ENCODE data around the gene ASCL5.

Gene ASCL5

GRCh38 chr1:201119206-201120197 lies 7.5 kb downstream of the ASCL5 start:
- no peaks in the 10 kb centered on the region for H3K79me2 ChIP-seq (ENCODE audit: insufficient read depth, low read length)
- peak; percentile 47 for DNase-seq
- H3K9me3 ChIP-seq (ENCODE audit: insufficient read depth, low read length, severe bottlenecking), result no peaks in the 10 kb centered on the region
- H2AFZ ChIP-seq (ENCODE audit: low read depth, low read length), result no peak overlapping the region
- H3K4me3 ChIP-seq (ENCODE audit: low read depth in 1 of 2, low read length in 2 of 2), result no peak overlapping the region
- H3K9ac ChIP-seq (ENCODE audit: low read depth, low read length), result no peak overlapping the region
- H4K20me1 ChIP-seq (ENCODE audit: insufficient read depth, low read length), result no peaks in the 10 kb centered on the region
- peaks cover 8% of the 10 kb centered on the region for H3K27me3 ChIP-seq (ENCODE audit: insufficient read depth, low read length, poor library complexity)
- TF ChIP-seq CTCF (IDR thresholded peaks at IDR 0.05; ENCODE audit: borderline replicate concordance, extremely low read depth, low read length, poor library complexity, severe bottlenecking), result peak; percentile 46
- TF ChIP-seq EZH2 (IDR thresholded peaks at IDR 0.05; ENCODE audit: borderline replicate concordance, low read depth, low read length, severe bottlenecking), result no peak
- H3K4me2 ChIP-seq (ENCODE audit: insufficient read depth, low read length), result no peak overlapping the region
- peak overlapping the region; percentile 37; the same call in 1 of the 2 replicates for H3K27ac ChIP-seq (ENCODE audit: low read length)
- peaks cover 16% of the 10 kb centered on the region for H3K4me1 ChIP-seq (ENCODE audit: insufficient read depth, low read length)
- no peaks in the 10 kb centered on the region for H3K36me3 ChIP-seq (ENCODE audit: insufficient read depth, low read length)
- ATAC-seq (ENCODE audit: insufficient read depth, low read depth), result peak; percentile 95

- H3K36me3 ChIP-seq (ENCODE audit: insufficient read depth, low read length), result no peaks in the 10 kb centered on the region
- no peak overlapping the region for H3K4me3 ChIP-seq (ENCODE audit: low read depth in 1 of 2, low read length in 2 of 2)
- no peaks in the 10 kb centered on the region for H3K79me2 ChIP-seq (ENCODE audit: insufficient read depth, low read length)
- ATAC-seq (ENCODE audit: insufficient read depth, low read depth) (no peak), DNase-seq (no peak)
- no peak overlapping the region for H2AFZ ChIP-seq (ENCODE audit: low read depth, low read length)
- no peak overlapping the region for H3K4me2 ChIP-seq (ENCODE audit: insufficient read depth, low read length)
- TF ChIP-seq CTCF (IDR thresholded peaks at IDR 0.05; ENCODE audit: borderline replicate concordance, extremely low read depth, low read length, poor library complexity, severe bottlenecking), result no peak
- no peak for TF ChIP-seq EZH2 (IDR thresholded peaks at IDR 0.05; ENCODE audit: borderline replicate concordance, low read depth, low read length, severe bottlenecking)
- no peak overlapping the region for H3K9ac ChIP-seq (ENCODE audit: low read depth, low read length)
- no peaks in the 10 kb centered on the region for H4K20me1 ChIP-seq (ENCODE audit: insufficient read depth, low read length)
- no peak overlapping the region for H3K27ac ChIP-seq (ENCODE audit: low read length)
- peaks cover 25% of the 10 kb centered on the region for H3K4me1 ChIP-seq (ENCODE audit: insufficient read depth, low read length)
- H3K27me3 ChIP-seq (ENCODE audit: insufficient read depth, low read length, poor library complexity), result no peaks in the 10 kb centered on the region
- H3K9me3 ChIP-seq (ENCODE audit: insufficient read depth, low read length, severe bottlenecking), result no peaks in the 10 kb centered on the region
Observed at GRCh38 chr1:201116091-201116490, 10.9 kb downstream of the ASCL5 start.

GRCh38 chr1:201115390-201115937 lies 11.5 kb downstream of the ASCL5 start:
- ATAC-seq (ENCODE audit: insufficient read depth, low read depth) (no peak), DNase-seq (no peak)
- Histone ChIP-seq H3K79me2 (ENCODE audit: insufficient read depth, low read length) (no peaks in the 10 kb centered on the region), H2AFZ (ENCODE audit: low read depth, low read length) (no peak overlapping the region), H4K20me1 (ENCODE audit: insufficient read depth, low read length) (no peaks in the 10 kb centered on the region), H3K4me1 (ENCODE audit: insufficient read depth, low read length) (peaks cover 24% of the 10 kb centered on the region), H3K36me3 (ENCODE audit: insufficient read depth, low read length) (no peaks in the 10 kb centered on the region), H3K9ac (ENCODE audit: low read depth, low read length) (no peak overlapping the region), H3K4me2 (ENCODE audit: insufficient read depth, low read length) (no peak overlapping the region), H3K27ac (ENCODE audit: low read length) (no peak overlapping the region), H3K9me3 (ENCODE audit: insufficient read depth, low read length, severe bottlenecking) (no peaks in the 10 kb centered on the region), H3K4me3 (ENCODE audit: low read depth in 1 of 2, low read length in 2 of 2) (no peak overlapping the region), H3K27me3 (ENCODE audit: insufficient read depth, low read length, poor library complexity) (no peaks in the 10 kb centered on the region)
- TF ChIP-seq CTCF (IDR thresholded peaks at IDR 0.05; ENCODE audit: borderline replicate concordance, extremely low read depth, low read length, poor library complexity, severe bottlenecking) (no peak), EZH2 (IDR thresholded peaks at IDR 0.05; ENCODE audit: borderline replicate concordance, low read depth, low read length, severe bottlenecking) (no peak)

Measured in DND-41 (cell line).